Medulla oblongata (tissue), 1 donor: ENCODE results near the gene POLRMT.
A peak's percentile ranks its signal among the peaks of the same experiment; 100 is the strongest.

Source experiments
- DNase-seq: peaks from one replicate; pipeline ENCODE4 v3.0.0-alpha.2; 2015; ENCODE audit errors: extremely low spot score

POLRMT gene

DNA sequence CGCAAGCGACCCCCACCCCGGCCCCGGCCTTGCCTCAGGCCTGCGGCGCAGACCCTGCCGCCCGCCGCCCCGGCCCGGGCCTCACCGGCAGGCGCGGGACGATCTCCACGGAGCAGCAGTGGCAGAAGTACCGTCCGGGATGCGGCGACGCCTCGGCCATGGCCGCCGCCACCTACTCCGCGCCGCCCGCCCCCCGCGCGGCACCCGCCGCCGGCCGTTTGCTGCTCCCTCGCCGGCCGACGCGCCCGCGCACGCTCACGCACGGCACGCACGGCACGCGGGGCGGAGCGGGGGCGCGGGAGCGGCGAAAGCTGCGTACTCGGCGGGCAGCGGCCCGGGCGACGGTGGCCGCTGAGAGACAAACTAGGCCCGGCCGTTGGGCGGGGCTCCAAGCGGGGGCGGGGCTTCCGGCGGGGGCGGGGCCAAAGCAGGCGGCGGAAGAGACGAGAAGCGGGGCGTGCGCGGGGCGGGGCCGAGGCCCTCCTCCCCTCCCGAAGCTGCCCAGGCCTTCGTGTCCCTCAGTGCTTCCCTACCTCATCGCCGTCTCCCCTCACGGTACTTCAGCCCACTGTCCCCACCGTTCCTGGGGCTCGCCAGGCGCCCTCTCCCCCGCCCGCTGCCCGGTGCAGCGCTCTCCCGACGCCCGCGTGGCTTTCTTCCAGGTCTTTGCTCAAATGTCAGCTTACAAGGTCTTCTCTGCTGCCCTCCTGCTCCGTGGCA is 29.8 kb upstream of the POLRMT start, which contains the start of gene RNF126:
RNF126 (minus strand) TSS at position 253 of the 720 bp plus-strand sequence; CDS start at position 160, 93 bp downstream.
- DNase-seq = peak; percentile 88

DNA sequence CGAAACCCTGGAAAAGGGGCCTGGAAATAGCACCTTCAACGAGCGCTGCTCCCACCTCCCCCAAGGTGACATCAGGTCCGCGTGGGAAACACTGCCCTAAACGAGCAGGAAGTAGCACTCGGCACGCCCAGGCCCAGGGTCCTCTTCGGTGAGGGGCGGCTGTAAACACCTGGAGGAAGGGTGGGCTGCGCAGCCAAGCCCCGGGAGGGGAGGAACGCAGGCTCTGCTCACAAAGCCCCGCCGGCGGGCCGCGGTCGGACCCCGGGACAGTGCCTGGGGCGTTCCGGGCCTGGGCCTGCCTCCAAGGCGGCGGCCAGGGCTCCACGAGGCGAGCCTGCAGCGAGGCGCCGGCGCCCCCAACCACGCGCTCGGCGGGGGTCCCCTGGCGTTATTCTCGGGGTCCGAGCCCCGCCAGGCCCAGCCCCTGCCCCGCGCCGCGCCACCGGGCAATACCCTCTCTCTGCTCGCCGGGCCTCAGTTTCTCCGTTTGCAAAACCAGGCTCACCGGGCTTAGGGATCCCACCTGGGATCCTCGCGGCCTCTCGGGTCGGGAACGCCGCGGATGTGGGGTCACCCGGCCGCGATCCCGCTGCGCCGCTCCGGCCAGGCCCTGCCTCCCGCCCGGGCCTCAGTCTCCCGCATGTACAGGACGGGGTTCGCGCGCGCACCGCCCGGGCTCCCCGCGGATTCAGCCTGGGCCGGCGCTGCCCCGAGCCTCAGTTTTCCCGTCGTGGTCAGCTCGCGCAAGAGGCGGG is 29.0 kb upstream of the POLRMT start:
- DNase-seq = no peak

DNA sequence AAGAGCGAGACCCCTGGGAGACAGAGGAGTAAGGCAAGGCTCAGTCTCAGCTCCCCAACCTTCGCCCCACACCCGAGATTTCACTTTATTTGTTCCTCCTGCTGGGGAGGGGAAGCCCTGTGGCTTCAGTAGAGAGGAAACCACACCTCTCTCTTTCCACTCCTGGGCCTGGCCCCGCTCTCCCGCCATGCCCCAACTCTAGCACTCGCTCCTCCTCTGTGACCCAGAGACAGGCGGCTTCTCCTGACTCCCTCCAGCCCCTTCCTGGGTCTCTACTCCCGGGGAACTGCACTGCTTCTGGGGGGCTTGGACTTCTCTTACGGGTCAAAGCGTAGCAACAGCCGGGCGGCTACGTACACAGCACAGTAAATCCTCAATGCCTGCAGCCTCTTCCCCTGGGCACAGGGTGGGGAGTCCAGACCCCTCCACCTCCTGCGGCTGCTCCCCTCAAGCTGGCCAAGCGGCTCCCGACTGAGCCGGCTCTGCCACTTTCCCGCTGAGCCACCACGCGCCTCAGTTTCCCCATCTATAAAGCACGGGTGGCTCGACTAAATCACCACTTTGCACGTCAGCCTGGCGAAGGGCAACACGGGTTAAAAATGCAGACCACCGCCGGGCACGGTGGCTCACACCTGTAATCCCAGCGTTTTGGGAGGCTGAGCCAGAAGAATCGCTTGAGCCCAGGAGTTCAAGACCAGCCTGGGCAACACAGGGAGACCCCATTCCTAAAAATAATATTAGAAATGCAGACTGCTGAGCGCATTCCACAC is 28.3 kb upstream of the POLRMT start:
- no peak for DNase-seq

DNA sequence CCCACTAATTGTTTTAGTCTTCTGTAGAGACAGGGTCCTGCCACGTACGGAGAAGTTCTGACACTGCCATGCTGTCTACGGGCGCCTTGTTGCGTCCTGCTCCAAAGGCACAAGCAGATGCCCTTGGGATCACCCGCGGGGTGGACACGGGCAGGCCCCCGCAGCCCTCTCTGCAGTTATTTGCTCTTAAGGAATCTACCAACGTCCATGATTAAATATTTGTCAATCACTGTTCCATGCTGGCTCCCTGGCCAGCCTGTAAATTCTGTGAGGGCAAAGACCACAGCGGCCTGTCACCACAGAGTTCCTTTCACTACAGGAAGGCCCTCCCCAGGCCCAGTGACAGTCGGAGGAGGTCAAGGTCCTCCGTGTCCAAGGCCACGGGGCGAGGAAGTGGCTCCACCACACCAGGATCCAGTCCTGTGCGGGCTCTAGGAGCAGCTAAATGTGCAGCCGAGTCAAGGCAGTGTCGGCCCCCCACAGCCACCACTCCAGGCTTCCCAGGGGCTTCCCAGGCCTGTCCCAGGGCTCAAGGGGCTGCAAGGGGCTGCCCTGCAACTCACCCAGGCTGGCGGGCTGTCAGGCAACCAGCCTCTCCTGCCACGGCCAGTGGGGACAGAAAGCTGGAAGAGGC is 27.6 kb upstream of the POLRMT start:
- DNase-seq = no peak

DNA sequence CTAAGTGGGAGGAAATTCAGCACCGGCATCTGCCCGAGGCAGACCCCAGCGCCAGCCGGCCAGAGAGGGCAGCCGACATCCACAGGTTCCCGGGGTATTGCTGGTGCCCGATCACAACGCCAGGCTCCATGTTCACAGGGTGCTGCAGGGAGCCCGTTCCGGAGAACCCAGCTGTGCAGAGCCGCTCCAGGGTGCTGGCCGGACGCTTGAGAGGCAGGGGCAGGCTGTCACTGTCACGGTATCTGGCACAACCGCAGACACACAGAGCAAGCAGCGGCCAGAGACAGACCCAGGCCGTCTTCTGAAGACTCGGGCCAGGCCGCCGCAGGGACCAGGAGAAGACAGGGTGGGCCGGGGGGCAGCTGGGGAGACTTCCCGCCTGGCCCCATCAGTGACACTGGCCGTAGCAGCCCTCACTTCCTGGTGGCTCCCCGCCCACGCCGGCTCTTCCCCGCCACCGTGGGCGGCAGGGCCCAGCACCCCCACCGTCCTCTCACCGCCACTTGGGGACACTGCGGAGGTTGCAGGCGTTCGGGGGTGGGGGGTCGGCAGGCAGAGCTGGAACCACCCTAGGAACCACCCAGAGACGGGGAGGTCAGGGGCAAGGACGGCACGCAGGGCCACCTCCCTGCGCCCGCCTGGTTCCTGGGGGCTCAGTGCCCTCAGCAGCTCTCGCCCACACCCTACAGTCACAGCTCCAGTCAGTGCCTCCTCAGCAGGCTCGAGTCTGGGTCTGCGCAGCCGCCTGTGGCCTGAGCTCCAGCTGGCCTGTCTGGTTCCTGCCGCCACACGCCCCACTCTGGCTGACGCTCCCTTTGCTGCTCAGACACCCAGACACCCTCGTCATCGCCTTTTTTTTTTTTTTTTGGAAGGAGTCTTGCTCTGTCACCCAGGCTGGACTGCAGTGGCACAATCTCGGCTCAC is 25.8 kb upstream of the POLRMT start:
- no peak for DNase-seq

DNA sequence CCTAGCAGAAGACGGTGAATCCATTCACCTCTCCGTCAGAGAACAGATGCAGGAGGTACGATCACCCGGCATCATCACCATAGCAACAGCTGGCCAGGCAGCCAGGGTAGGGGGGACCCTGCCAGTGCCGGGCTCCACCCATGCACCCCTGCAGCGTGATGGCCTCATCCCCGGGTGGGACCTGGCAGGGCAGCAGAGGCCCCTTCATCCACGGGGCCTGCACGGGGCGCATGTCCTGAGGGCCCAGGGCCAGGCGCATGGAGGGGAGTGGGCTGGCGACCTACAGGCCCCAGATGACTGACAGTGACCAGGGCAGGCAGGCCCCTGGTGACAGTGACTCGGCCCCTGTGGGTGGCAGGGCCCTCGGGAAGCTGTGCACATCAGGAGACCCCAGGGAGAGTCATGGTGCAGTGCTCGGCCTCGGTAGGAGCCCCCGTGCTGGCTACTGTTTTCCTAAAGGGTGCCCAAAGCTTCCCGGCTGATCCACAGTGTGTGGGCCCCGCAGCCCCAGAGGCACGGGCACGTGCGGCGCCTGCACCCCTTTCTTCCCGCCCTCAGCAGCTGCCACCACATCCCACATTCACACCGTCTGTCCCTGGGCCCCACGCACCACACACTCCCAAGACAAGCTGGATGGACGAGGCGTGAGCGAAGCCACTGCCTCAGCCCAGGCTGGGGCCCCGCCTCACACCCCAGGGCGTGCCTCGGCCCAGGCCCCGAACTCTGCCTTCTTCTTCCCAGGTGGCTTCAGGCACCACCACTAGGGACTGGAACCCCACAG is 24.9 kb upstream of the POLRMT start:
- no peak for DNase-seq

DNA sequence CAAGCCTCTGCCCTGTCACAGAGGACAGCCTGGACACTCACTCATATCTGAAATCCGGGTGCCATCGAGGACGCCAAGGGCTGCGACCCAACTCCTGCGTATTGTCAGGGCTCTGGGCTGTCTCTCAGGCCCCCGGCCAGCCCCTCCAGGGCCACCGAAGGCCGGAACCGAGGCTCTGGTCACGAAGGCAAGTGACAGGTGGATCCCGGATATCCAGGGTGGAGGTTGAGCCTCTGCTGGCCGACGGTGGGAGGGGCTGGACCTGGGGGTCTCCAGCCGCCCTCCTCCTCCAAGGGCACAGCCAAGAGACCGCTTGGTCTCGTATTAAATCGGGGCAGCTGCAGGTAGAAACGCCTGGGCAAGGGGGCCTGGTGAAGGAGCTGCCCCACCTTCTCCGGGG is 24.3 kb upstream of the POLRMT start:
- no peak for DNase-seq

DNA sequence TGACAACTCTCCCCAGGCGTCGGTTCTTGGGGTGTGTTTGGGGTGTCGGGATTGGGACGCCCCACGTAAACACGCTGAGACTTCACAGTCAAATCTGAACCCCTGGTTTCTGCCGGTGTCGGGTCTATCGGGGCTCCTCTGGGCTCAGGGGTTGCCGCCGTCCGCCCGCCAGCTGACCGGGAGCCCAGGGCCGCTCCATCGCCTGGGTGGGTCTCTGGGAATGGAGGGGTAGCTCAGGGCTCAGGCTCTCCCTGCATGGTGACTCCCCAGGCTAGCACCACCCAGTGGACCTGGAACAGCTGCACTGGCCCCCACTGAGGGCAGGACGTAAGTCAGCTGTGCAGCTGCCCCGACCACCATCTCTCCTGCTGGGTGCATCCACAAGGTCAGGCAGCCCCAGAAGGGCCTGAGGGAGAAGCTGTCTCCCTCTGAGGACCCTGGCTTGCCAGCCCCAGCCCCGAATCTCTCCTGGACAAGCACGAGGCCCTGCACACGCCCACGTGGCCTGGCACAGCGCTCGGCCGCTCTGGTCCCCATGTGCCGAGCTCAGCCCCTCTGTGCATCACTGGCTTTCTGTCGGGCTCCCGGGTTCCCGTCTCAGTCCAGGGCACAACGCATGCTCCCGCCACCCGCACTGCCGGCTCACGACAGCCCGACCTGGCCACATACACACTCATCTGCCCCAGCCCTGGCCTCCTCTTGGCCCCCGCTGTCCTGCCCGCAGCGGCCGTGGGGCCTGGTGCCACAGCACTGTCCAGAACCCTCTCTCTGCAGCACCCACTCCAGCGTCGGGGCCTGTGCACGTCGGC is 23.6 kb upstream of the POLRMT start:
- DNase-seq = no peak

DNA sequence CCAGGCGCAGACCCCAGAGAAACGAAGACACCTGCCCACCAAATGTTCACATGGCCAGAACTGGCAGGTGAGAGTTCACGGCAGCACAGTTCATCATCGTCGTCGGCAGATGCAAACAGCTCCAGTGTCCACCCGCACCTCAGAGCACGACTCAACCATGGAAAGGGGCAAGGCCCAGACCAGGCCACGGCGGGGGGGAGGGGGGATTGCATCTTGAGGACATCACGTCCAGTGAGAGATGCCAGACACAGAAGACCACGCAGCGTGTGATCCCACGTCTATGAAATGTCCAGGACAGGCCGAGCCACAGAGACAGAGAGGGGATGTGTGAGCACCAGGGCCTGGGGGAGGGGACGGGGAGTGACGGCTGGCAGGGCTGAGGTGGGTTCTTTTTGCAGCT is 22.4 kb upstream of the POLRMT start:
- DNase-seq = no peak

DNA sequence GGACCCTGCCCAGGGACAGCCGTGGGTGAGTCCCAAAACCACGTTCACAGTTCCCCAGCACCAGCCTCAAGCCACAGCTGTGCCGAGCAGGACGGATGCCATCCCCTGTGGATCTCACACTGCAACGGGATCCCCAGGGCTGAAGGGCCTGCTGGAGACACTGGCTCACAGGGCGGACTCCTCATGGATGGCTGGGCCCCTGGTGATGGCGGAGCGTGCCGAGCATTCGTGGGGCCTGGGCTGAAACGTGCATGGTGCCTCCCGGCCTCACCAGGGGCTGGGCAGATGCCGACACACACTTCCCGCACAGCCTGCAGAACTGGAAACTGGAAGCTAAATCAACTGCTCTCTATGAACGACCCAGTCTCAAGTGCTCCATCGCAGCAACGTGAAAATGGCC is 20.1 kb upstream of the POLRMT start:
- no peak for DNase-seq

DNA sequence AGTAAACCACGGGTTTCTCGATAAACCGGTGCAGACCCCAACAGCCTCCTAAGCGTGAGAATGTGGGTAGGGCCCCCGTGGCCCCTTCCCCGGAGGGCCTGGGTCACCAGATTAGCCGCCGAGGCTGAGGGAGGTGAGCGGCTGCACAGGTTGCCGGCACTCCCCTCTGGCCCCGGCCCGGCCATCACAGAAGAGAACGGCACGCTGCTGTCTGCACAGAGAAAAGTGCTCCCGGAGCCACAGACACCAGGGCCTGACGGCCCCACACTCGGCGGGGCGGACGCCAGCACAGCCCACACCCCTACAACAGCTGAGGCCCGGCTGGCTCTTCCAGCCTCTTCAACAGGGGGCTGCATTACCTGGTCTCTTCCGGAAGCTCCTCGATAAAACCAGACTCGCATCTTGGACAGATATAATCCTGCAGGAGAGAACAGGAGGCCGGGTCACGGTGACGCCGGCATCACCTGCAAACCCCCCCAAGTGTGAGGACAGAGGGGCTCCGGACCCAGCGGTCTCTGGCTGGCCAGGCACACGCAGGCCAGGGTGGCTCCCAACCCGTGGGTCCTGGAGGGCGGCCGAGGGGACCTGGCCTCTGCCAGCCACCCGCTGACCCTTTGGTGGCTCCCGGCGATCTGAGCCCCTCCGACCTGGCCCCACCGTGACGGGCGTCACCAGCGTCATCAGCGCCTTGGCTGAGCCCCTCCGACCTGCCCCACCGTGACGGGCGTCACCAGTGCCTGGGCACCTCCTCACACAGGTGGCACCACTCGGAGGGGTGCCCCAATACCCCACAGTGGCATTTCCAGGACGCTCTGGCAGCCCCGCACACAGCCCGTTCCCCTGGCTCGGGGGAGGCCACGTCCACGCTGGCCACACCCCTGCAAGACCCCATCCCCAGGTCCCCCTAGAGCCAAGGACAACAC is 19.4 kb upstream of the POLRMT start:
- DNase-seq = no peak

DNA sequence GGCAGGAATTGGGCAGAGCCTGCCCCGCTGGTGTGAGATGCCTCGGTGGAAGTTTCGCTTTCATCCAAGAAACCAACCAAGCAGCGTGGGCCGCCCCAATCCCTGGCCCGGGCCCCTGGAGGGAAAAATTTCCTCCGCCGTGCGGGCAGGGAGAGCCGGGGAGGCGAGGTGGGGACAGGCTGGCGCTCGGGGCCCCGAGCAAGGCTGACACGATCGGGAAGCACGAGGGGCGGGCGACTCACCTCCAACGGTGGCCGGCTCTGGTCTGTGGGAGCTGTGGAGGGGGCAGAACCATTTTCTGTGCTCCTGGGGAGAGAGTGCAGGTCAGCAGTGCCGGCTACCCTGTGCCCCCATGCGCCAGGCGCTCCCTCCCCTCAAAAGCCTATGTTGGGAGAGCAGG is 18.7 kb upstream of the POLRMT start:
- no peak for DNase-seq

DNA sequence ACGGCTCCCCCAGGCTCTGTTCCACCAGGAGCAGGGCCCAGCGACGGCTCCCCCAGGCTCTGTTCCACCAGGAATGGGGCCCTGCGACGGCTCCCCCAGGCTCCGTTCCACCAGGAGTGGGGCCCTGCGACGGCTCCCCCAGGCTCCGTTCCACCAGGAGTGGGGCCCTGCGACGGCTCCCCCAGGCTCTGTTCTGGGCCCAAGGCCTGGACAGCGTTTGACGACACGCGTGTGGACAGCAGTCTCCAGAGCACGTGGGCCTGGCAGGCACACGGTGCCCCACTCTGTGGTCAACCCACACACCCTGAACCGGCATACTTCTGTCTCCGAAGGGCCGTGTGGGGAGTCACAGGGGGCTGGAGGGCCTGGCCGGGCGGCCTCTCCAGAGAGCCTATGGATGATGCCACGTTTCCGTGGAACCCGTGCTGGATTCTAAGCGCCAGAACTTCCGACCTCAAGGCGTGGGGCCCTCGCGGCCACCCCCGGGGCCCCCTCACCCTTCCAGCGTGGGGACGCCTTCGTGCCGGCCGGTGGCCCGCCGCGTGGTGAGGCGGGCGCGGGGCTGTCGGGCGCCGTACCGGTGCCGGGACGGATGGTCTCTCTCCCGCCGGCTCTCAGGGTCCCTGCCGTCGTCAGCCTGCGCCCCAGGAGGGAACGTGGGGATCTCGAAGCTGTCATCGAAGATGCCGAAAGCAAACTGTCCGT is 17.9 kb upstream of the POLRMT start:
- no peak for DNase-seq

DNA sequence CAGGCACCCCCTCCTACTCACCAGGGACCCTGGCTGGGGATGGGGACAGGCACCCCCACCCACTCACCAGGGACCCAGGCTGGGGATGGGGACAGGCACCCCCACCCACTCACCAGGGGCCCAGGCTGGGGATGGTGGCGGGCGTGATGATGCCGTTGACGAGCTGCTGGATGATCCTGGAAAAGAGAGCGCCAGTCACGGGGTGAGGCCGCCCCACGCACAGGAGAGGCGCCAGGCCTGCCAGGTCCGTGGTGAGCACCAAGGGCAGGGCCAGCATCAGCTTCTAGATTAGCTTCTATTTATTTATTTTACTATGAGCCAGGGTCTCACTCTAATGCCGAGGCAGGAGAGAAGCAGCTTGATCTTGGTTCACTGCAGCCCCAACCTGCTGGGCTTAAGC is 16.8 kb upstream of the POLRMT start:
- DNase-seq = no peak

DNA sequence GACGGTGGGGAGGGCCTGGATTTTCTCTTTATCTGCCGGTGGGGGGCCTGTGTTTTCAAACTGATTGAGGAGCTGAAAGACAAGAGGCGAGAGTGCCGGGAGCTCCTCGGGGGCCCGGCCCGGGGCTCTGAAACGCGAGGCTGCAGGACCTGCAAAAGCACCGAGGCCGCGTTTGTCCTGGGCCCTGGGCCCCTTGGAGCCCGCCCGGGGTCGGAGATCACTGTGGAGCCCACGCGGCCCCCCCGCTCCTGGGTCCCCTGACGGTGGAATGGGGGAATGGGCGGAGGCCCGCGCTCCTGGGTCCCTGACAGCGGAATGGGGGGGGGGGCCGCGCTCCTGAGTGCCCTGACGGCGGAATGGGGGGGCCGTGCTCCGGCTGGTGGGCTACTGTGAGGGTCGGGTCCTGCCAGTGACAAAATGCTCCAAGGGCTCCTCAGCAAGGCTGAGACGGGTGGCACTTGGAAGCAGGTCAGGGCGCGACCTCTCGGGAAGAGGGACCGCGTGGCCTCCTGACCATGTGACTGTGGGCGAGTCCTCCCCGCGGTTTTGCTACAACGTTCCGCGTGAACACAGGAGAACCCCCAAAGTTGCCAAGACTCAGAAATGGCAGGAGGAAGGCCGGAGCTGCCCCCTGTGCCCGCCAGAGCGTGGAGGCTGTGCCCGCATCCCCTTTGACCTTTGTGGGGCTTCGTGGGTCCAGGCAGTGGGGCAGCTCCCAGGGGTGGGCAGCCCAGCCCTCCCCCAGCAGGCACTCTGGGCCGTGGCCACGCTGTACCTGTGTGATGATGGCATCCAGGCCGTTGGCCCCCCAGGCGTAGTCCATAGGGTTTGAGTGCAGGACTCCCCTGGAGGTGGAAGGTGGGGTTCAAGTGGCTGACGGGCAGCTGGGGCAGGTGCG is 15.8 kb upstream of the POLRMT start:
- no peak for DNase-seq

DNA sequence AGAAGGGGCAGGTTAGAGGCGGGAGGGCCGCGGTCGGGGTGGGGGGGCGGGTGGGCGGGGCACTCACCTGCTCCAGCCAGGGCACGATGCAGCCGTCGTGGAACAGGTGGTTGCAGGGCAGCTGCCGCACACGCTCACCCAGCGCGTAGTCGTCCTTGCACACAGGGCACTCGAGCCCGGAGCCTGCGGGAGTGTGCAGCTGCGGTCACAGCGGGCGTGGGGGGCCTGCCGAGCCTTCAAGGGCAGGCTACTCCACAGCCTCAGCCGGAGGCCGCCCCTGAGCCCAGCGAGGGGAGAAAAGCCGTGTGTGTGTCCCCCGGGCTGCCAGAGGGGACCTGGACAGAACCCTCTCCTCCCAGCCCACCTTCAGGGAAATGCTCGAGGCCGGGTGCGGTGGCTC is 15.0 kb upstream of the POLRMT start:
- no peak for DNase-seq
